Measurements from ENCODE around the gene NGFR.
A peak's percentile ranks its signal among the peaks of the same experiment; 100 is the strongest.

NGFR gene

GRCh38 chr17:49494986-49495841, at the start of gene NGFR:
Gene NGFR (plus strand): TSS chr17:49495293. CDS start chr17:49495418, 125 bp downstream.
- DNase-seq (ENCODE audit: low read depth): peak; percentile 15

GRCh38 chr17:49445591-49445990, 49.5 kb upstream of the NGFR start:
- no peak for DNase-seq (ENCODE audit: low read depth)

GRCh38 chr17:49447628-49448302, 47.3 kb upstream of the NGFR start:
- DNase-seq (ENCODE audit: low read depth): no peak

- no peak for DNase-seq (ENCODE audit: low read depth)
Measured at GRCh38 chr17:49450181-49450580, 44.9 kb upstream of the NGFR start.

- DNase-seq (ENCODE audit: low read depth): no peak
Measured at GRCh38 chr17:49450735-49451134, 44.4 kb upstream of the NGFR start.

GRCh38 chr17:49452201-49452600, 42.9 kb upstream of the NGFR start:
- no peak for DNase-seq (ENCODE audit: low read depth)

- DNase-seq (ENCODE audit: low read depth): no peak
Measured at GRCh38 chr17:49452661-49453060, 42.4 kb upstream of the NGFR start.

GRCh38 chr17:49454050-49454449, 41.0 kb upstream of the NGFR start:
- no peak for DNase-seq (ENCODE audit: low read depth)

GRCh38 chr17:49455272-49455861, 39.7 kb upstream of the NGFR start:
- DNase-seq (ENCODE audit: low read depth): no peak

- no peak for DNase-seq (ENCODE audit: low read depth)
Measured at GRCh38 chr17:49456183-49456965, 38.7 kb upstream of the NGFR start.

GRCh38 chr17:49457564-49458535, 37.2 kb upstream of the NGFR start:
- DNase-seq (ENCODE audit: low read depth): no peak

- no peak for DNase-seq (ENCODE audit: low read depth)
Measured at GRCh38 chr17:49459401-49459984, 35.6 kb upstream of the NGFR start.

- DNase-seq (ENCODE audit: low read depth): no peak
Measured at GRCh38 chr17:49460401-49460800, 34.7 kb upstream of the NGFR start.

GRCh38 chr17:49461580-49461979, 33.5 kb upstream of the NGFR start:
- no peak for DNase-seq (ENCODE audit: low read depth)

GRCh38 chr17:49464049-49464448, 31.0 kb upstream of the NGFR start:
- DNase-seq (ENCODE audit: low read depth): no peak

GRCh38 chr17:49465331-49465903, 29.7 kb upstream of the NGFR start:
- no peak for DNase-seq (ENCODE audit: low read depth)

GRCh38 chr17:49466436-49466835, 28.7 kb upstream of the NGFR start:
- no peak for DNase-seq (ENCODE audit: low read depth)

- no peak for DNase-seq (ENCODE audit: low read depth)
Measured at GRCh38 chr17:49467175-49467574, 27.9 kb upstream of the NGFR start.

GRCh38 chr17:49468811-49469385, 26.2 kb upstream of the NGFR start:
- no peak for DNase-seq (ENCODE audit: low read depth)
